GM19397 (cell line): ENCODE results near the gene RGP1.

Source experiments
- ATAC-seq: cut with Tn5 transposase; IDR thresholded peaks from one replicate; pipeline ENCODE4 v1.9.1; 2021; ENCODE audit warnings: mild to moderate bottlenecking, moderate library complexity; ENCODE audit not compliant: unreplicated experiment

RGP1 gene, protein sequence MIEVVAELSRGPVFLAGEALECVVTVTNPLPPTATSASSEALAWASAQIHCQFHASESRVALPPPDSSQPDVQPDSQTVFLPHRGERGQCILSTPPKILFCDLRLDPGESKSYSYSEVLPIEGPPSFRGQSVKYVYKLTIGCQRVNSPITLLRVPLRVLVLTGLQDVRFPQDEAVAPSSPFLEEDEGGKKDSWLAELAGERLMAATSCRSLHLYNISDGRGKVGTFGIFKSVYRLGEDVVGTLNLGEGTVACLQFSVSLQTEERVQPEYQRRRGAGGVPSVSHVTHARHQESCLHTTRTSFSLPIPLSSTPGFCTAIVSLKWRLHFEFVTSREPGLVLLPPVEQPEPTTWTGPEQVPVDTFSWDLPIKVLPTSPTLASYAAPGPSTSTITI

GRCh38 chr9:35748858-35749514 lies at the start of gene RGP1, which contains the start of gene GBA2:
Gene RGP1, plus strand, starts transcription at chr9:35749287. Its CDS starts 469 bp downstream, at chr9:35749756.
Gene GBA2, minus strand, starts transcription at chr9:35749228. Its CDS starts 524 bp downstream, at chr9:35748704.
- peak; percentile 82 for ATAC-seq

DNA sequence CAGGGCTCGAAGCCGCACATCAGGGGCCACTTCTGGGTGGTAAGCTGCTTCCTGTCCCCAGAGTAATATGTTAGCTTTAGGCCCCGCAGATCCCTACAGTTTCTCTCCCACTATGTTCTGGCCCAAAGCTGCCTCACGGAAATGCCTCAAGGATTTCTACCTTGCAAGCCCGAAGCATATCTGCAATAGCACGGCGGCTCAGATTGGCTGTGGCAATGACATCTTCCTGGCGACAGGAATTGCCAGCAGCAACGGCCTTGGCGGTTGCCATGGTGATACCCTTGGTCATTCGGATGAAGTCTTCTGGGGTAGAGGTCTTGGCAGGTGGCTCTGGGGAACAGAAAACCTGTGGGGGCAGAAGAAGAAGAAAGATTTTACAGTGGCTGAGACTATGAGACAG lies 49.1 kb upstream of the RGP1 start:
- no peak for ATAC-seq

DNA sequence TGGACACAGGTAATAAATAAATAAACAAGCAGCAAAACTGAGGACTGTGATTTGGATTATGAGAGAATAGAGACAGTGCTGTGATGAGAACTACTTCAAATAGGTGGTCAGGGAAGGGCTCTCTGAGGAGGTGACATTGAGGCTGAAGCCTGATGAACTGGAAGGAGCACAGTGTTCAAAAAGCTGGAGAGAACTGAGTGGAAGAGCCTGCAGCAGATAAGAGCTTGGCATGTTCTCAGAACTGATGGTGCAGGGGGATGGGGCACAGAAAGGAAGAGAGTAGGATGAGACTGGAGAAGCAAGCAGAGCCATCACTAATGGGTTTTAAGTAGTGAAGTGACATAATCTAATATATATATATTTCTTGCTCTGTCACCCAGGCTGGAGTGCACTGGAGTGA lies 48.1 kb upstream of the RGP1 start:
- no peak for ATAC-seq

GRCh38 chr9:35702696-35703095 lies 46.4 kb upstream of the RGP1 start:
- ATAC-seq, result no peak

- no peak for ATAC-seq
Measured at GRCh38 chr9:35703906-35704672, 45.0 kb upstream of the RGP1 start.

- ATAC-seq, result no peak
Measured at GRCh38 chr9:35705372-35705771, 43.7 kb upstream of the RGP1 start.

DNA sequence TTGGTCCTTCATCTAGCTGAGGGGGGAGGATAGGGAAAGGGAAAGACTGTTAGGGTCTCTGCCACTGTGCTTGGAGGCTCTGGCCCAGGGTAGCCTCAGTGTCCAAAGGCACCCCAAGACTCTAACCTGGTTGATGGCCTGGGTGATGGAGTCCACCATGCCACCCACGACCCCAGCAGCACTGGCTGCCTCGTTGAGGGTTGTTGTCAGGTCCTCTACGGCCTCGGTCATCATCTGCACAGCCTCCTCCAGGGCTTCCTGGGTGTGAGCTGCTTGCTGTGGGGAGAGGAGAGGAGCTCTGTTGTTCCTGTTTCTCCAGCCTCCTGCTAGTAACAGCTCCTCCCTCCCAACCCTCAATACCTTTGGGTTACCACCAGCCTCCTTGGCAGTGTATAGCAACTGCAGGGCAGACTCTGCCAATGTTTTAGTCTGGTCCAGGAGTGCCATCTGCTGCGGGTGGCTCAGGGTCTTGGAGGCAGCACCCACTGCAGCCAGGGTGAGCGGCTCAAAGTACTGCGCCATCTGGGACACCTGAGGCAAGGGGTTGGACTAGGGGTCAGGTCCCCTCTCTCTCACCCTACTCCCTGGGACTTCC lies 43.2 kb upstream of the RGP1 start:
- no peak for ATAC-seq

DNA sequence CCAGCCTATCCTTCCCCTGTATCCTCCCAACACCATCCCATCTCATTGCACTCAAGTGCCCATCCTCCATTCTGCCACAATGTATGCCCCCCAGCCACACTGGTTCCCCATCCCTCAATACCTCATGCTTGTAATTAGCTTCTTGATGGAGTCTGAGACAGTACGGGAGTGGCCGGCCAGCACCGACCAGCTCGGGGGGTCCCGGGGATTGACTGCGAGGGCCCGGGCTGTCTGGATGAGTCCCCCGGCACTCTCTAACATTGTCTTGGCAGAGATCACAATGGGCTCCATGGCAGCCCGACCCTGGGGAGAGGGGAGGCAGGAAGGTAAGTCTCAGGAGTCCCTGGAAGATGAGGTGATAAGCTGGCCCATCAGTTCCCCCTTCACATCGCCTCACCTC lies 42.1 kb upstream of the RGP1 start:
- ATAC-seq, result no peak

GRCh38 chr9:35708146-35708545 lies 40.9 kb upstream of the RGP1 start:
- no peak for ATAC-seq

GRCh38 chr9:35710818-35711500 lies 38.1 kb upstream of the RGP1 start:
- no peak for ATAC-seq

GRCh38 chr9:35711501-35712428 lies 37.3 kb upstream of the RGP1 start:
- ATAC-seq, result no peak

GRCh38 chr9:35712762-35713400 lies 36.2 kb upstream of the RGP1 start:
- ATAC-seq, result no peak

- ATAC-seq, result no peak
Measured at GRCh38 chr9:35713578-35713977, 35.5 kb upstream of the RGP1 start.

DNA sequence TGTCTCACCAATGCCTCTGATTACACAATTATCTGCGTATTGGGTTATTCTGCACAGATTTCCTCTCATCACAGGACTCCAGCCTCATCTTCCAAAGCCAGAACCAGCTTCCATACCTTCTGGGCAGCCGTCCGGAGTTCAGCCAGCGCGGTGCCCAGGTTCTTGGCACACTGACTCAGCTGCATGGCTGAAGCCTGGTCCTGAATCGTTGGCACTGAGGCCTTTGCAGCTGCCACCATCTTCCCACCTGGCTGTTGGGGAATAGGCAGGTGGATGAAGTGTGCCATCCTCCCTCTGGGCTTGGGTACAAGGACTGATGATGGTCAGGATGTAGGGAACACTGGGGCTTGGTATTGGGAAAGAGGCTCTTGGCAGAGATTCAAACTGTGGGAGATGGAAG lies 35.0 kb upstream of the RGP1 start:
- no peak for ATAC-seq

DNA sequence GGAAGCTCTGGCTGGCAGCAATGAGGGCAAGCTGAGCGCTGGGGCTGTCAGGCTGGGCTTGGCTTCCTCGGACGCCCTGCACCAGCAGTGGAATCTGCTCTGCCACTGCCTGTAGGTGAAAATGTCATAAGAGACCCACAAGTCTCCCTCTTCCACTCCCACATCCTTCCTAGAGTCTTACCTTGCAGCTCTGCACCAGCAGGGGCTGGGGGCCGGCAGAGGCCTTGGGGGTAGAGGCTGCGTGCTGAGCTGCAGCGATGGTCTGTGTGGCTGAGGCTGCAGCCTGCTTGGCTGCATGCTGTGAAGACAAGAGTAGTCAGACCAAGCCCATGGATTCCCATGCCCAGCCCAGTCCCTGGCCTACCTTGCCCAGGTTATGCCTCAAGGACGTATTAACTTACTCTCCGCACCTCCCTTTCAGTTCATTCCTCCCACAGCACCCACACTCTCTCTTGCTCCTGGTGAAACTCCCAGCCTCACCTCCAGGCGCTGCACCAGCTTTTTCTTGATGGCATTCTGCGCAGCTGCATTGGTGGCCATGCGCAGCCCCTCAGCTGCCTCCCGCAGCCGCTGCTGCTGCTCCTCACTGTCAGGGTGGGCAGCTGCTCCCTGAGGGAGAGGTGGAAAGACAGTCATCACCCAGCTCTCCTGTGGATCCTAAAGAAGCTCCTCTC lies 34.4 kb upstream of the RGP1 start:
- ATAC-seq, result no peak

DNA sequence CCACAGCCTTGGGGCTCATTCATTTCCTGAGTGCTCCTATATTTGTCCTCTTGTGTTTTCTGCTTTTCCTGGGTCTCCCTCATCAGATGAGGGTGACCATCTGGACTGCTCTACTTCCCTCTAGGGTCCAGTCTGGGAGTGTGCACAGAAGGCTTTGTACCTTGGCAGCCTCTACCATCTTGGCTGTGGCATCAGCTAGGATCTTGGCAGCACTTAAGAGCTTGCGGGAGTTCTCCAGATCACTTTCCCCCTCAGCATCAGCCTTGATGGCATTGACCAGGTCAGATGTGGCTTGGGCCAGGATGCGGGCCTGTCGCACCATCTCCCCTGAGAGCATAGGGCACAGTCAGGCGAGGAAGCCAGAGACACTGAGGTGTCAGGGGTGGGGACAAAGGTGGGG lies 32.9 kb upstream of the RGP1 start:
- ATAC-seq, result no peak

- ATAC-seq, result no peak
Measured at GRCh38 chr9:35717132-35717870, 31.8 kb upstream of the RGP1 start.
